Heart left ventricle (tissue), 16 donors: ENCODE measurements around the gene HPSE2. TPM values are rescaled to one million over a fixed set of nuclear protein-coding genes. Genes with fewer than 3 reads are reported as not detected.
"Not testable (repeated sequence)": the region's sequence is repeated elsewhere in the genome, so short reads cannot be mapped to it uniquely, and the experiment has no call there.

ENCODE experiments used
- ATAC-seq, 4 donors: fragments of 200-7000 bp; cut with Tn5 transposase; one replicate each; pipeline ENCODE4 v1.9.1; 2020 to 2022; ENCODE audit warnings: moderate library complexity in 4 of 4, mild to moderate bottlenecking in 3 of 4, moderate number of reproducible peaks in 1 of 4
- DNase-seq, 5 donors: peaks; one replicate each; pipeline ENCODE4 v3.0.0-alpha.2; 2020
- H3K27ac ChIP-seq, 12 donors: fragments of 200-600 bp; sonication (generic) in 4 of 12; one replicate each; pipeline versions ENCODE4 v1.5.0 to v1.8.0; 2016 to 2022; ENCODE audit warnings: mild to moderate bottlenecking in 2 of 12
- H3K27me3 ChIP-seq, 9 donors: fragments of 200-600 bp; sonication (generic) in 2 of 9; one replicate each; pipeline versions ENCODE4 v1.5.1 to v1.8.0; 2016 to 2022; ENCODE audit warnings: mild to moderate bottlenecking in 3 of 9
- H3K36me3 ChIP-seq, 9 donors: fragments of 200-600 bp; sonication (generic) in 2 of 9; one replicate each; pipeline versions ENCODE4 v1.5.0 to v1.8.0; 2018 to 2022; ENCODE audit warnings: mild to moderate bottlenecking in 2 of 9
- H3K4me1 ChIP-seq, 12 donors: fragments of 200-600 bp; sonication (generic) in 4 of 12; one replicate each; pipeline versions ENCODE4 v1.5.0 to v1.8.0; 2016 to 2022; ENCODE audit warnings: mild to moderate bottlenecking in 3 of 12
- H3K4me3 ChIP-seq, 12 donors: fragments of 200-600 bp; sonication (generic) in 4 of 12; one replicate each; pipeline versions ENCODE4 v1.5.0 to v1.8.0; 2017 to 2022; ENCODE audit warnings: mild to moderate bottlenecking in 9 of 12, moderate library complexity in 4 of 12
- H3K9me3 ChIP-seq, 12 donors: fragments of 200-600 bp; sonication (generic) in 4 of 12; one replicate each; pipeline versions ENCODE4 v1.5.0 to v1.8.0; 2016 to 2022; ENCODE audit warnings: mild to moderate bottlenecking in 1 of 12
- CTCF ChIP-seq, 12 donors: fragments of 200-600 bp; sonication (generic) in 4 of 12; IDR thresholded peaks; one replicate each; pipeline versions ENCODE4 v1.5.0 to v1.8.0; 2018 to 2022; ENCODE audit warnings: antibody characterized with exemption in 12 of 12, mild to moderate bottlenecking in 5 of 12
- POLR2A ChIP-seq, 2 donors: fragments of 450-650 bp; IDR thresholded peaks; one replicate each; pipeline ENCODE4 v1.6.1; 2017; ENCODE audit warnings: antibody characterized with exemption in 2 of 2, mild to moderate bottlenecking in 2 of 2, moderate library complexity in 2 of 2
- WGBS, 4 donors: extraction: QIAGEN DNeasy Blood & Tissue Kit in 2 of 4; methylation state at CpG; one replicate each; pipeline versions ENCODE4 v1.1.5 to v1.1.7; 2013 to 2018; 5-methylcytosine and 5-hydroxymethylcytosine counted together
- intact Hi-C, 10 donors: fragments of 100-400 bp; cut with DNase I; formaldehyde crosslinking; loops; one replicate each; pipeline versions ENCODE4 v1.11.1 to v1.14.2; 2022
- polyA plus RNA-seq, 2 donors: library from polyadenylated mRNA; stranded (reverse); fragments of 200-250 nt; gene quantifications; one replicate each; pipeline ENCODE4 v1.2.3, GENCODE V29; 2013
- total RNA-seq, 9 donors: library from RNA; depleted of rRNA in 2 of 9; stranded (reverse); fragments of >200 nt in 2 of 9; fragmentation: NEBNext Ultra II Directional in 3 of 9; extraction: Animal tissue kit (Norgen Biotek cat#: 25700) in 3 of 9; gene quantifications; one replicate each; pipeline versions ENCODE4 v1.1.0 to v1.2.4, GENCODE V29; 2016 to 2023
- donor health status: ischemic (EF 13 %, LVEDD 7.1; RV severe dilation, severe dysfunction).
- donor health status: healthy with polysubstance abuse.
- donor health status: DM: no; HTN: yes; CAD: no.
- donor health status: DM: no; HTN: no; CAD: no.
- donor health status: ischemic (EF 25% LVEDD 6.9; RV normal size, moderate dysfunction).
- donor health status: ischemic (EF 25% LVEDD 5.7; RV mildly dilated, moderate dysfunction).
- donor health status: healthy.
- donor health status: DM: yes; HTN: yes; CAD: no.
- donor health status: ischemic (EF 35%, LVEDD 5.7; RV mildly dilated, moderate dysfunction).
- donor health status: nonischemic (EF 11% LVEDD 7.7; RV severe dilation, severe dysfunction).
- donor health status: DM: yes; HTN: yes; CAD: no.
- donor health status: PGD.
- donor health status: ischemic (EF 29% LVEDD 5.4; RV normal size, mild dysfunction).
- donor health status: nonischemic (EF 23%, LVEDD 6.1; RV moderate dilation, normal function).

The HPSE2 gene
- total and polyA plus RNA-seq, 11 donors, result 0.06 to 0.18 (median 0.12) TPM; not detected in 3

- H3K9me3 ChIP-seq, result no peaks in the 10 kb centered on the region
- H3K27me3 ChIP-seq, result no peaks in the 10 kb centered on the region
- 69 to 76% (median 75%) methylated on average over 3 of the region's 3 CpGs for WGBS, 4 donors
- TF ChIP-seq POLR2A (IDR thresholded peaks at IDR 0.05), result no peak
- no peak for TF ChIP-seq CTCF (IDR thresholded peaks at IDR 0.05)
- no peak overlapping the region for H3K27ac ChIP-seq
- H3K4me3 ChIP-seq, result no peak overlapping the region
- no peaks in the 10 kb centered on the region for H3K36me3 ChIP-seq
- no peak for ATAC-seq
- DNase-seq, result no peak
- no peaks in the 10 kb centered on the region for H3K4me1 ChIP-seq
- intact Hi-C loops, result no loop called here
Observed at GRCh38 chr10:98908868-98909267, 326.8 kb downstream of the HPSE2 start.

GRCh38 chr10:98908247-98908646, 327.4 kb downstream of the HPSE2 start:
- H3K27me3 ChIP-seq, DNase-seq, intact Hi-C loops, H3K4me1 ChIP-seq, H3K36me3 ChIP-seq, H3K27ac ChIP-seq, H3K9me3 ChIP-seq, H3K4me3 ChIP-seq, ATAC-seq: not testable (repeated sequence)
- 88 to 94% (median 91%) methylated on average over 8 of the region's 8 CpGs for WGBS, 4 donors

GRCh38 chr10:98901441-98902110, 334.1 kb downstream of the HPSE2 start:
- Histone ChIP-seq H3K27me3 (peaks cover 0 to 7% (median 0%) of the 10 kb centered on the region in 9 donors), H3K9me3 (no peaks in the 10 kb centered on the region), H3K4me1 (no peaks in the 10 kb centered on the region), H3K27ac (no peak overlapping the region), H3K4me3 (no peak overlapping the region), H3K36me3 (no peaks in the 10 kb centered on the region)
- no peak for ATAC-seq
- TF ChIP-seq CTCF (IDR thresholded peaks at IDR 0.05), result no peak
- no peak for TF ChIP-seq POLR2A (IDR thresholded peaks at IDR 0.05)
- intact Hi-C loops, result no loop called here
- no peak for DNase-seq
- 69 to 76% (median 74%) methylated on average over 4 of the region's 4 CpGs for WGBS, 4 donors

- WGBS, 4 donors, result 52 to 66% (median 60%) methylated on average over 3 of the region's 3 CpGs
- Histone ChIP-seq H3K27me3 (peaks cover 0 to 7% (median 0%) of the 10 kb centered on the region in 9 donors), H3K4me3 (no peak overlapping the region), H3K9me3 (peaks cover 0 to 3% (median 0%) of the 10 kb centered on the region in 12 donors), H3K36me3 (no peaks in the 10 kb centered on the region), H3K27ac (no peak overlapping the region), H3K4me1 (no peaks in the 10 kb centered on the region)
- intact Hi-C loops, result no loop called here
- DNase-seq, result no peak
- ATAC-seq, result no peak
- TF ChIP-seq CTCF (IDR thresholded peaks at IDR 0.05) (no peak), POLR2A (IDR thresholded peaks at IDR 0.05) (no peak)
Observed at GRCh38 chr10:98899018-98899417, 336.6 kb downstream of the HPSE2 start.

GRCh38 chr10:98892523-98892922, 343.1 kb downstream of the HPSE2 start:
- Histone ChIP-seq H3K9me3 (peaks cover 0 to 3% (median 0%) of the 10 kb centered on the region in 12 donors), H3K36me3 (no peaks in the 10 kb centered on the region), H3K27me3 (no peaks in the 10 kb centered on the region), H3K27ac (no peak overlapping the region), H3K4me1 (no peaks in the 10 kb centered on the region), H3K4me3 (no peak overlapping the region)
- intact Hi-C loops, result no loop called here
- WGBS, 4 donors, result 70 to 88% (median 82%) methylated on average over 1 of the region's 1 CpG
- no peak for ATAC-seq
- no peak for TF ChIP-seq POLR2A (IDR thresholded peaks at IDR 0.05)
- TF ChIP-seq CTCF (IDR thresholded peaks at IDR 0.05), result no peak
- DNase-seq, result no peak
